ENCODE results near the gene G6PC2.

- TF ChIP-seq, protein P1, sequence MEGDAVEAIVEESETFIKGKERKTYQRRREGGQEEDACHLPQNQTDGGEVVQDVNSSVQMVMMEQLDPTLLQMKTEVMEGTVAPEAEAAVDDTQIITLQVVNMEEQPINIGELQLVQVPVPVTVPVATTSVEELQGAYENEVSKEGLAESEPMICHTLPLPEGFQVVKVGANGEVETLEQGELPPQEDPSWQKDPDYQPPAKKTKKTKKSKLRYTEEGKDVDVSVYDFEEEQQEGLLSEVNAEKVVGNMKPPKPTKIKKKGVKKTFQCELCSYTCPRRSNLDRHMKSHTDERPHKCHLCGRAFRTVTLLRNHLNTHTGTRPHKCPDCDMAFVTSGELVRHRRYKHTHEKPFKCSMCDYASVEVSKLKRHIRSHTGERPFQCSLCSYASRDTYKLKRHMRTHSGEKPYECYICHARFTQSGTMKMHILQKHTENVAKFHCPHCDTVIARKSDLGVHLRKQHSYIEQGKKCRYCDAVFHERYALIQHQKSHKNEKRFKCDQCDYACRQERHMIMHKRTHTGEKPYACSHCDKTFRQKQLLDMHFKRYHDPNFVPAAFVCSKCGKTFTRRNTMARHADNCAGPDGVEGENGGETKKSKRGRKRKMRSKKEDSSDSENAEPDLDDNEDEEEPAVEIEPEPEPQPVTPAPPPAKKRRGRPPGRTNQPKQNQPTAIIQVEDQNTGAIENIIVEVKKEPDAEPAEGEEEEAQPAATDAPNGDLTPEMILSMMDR (IDR thresholded peaks at IDR 0.05; ENCODE audit: insufficient read depth, low read length, poor library complexity, severe bottlenecking): no peak
- no peak for TF ChIP-seq EZH2phosphoT487 (conservative IDR thresholded peaks at IDR 0.05; ENCODE audit: low read length)
These were observed 4.3 kb upstream of the G6PC2 start for GRCh38 chr2:168896783-168897182.

Measured in SU-DHL-6 (cell line).